Adrenal gland (tissue), 12 donors: ENCODE data around the gene GPC3. TPM values are rescaled to one million over a fixed set of nuclear protein-coding genes. Genes with fewer than 3 reads are reported as not detected.
"Not testable (repeated sequence)": the region's sequence is repeated elsewhere in the genome, so short reads cannot be mapped to it uniquely, and the experiment has no call there.

Experiments
- DNase-seq, 7 donors: peaks; one replicate each; pipeline ENCODE4 v3.0.0-alpha.2; 2019 to 2020
- H3K27ac ChIP-seq, 5 donors: fragments of 200-600 bp; sonication (generic) in 4 of 5; 1 replicate in 3 of 5; 2 replicates in 2 of 5; pipeline versions ENCODE4 v1.5.1 to v1.8.0; 2016 to 2020; ENCODE audit warnings: mild to moderate bottlenecking in 1 of 5
- H3K27me3 ChIP-seq: fragments of 200-600 bp; 2 replicates; pipeline ENCODE4 v1.8.0; 2021
- H3K36me3 ChIP-seq, 2 donors: fragments of 200-600 bp; replicated peaks in 1 of 2; 1 replicate in 1 of 2; 2 replicates in 1 of 2; pipeline versions ENCODE4 v1.5.1 to v1.8.0; 2018 to 2022
- H3K4me1 ChIP-seq, 2 donors: fragments of 200-600 bp; replicated peaks in 1 of 2; 1 replicate in 1 of 2; 2 replicates in 1 of 2; pipeline versions ENCODE4 v1.5.1 to v1.8.0; 2018 to 2021
- H3K4me3 ChIP-seq, 4 donors: fragments of 200-600 bp; sonication (generic) in 3 of 4; one replicate each; pipeline ENCODE4 v1.5.1; 2016 to 2018
- H3K9me3 ChIP-seq, 3 donors: fragments of 200-600 bp; sonication (generic) in 1 of 3; replicated peaks in 1 of 3; 1 replicate in 2 of 3; 2 replicates in 1 of 3; pipeline versions ENCODE4 v1.5.1 to v1.8.0; 2016 to 2021
- POLR2A ChIP-seq, 2 donors: fragments of 450-650 bp; IDR thresholded peaks; one replicate each; pipeline ENCODE4 v1.6.1; 2017; ENCODE audit warnings: antibody characterized with exemption in 2 of 2, mild to moderate bottlenecking in 2 of 2, moderate library complexity in 1 of 2
- WGBS, 4 donors: extraction: QIAGEN DNeasy Blood & Tissue Kit in 2 of 4; methylation state at CpG; one replicate each; pipeline versions ENCODE4 v1.1.5 to v1.1.7; 2013 to 2017; 5-methylcytosine and 5-hydroxymethylcytosine counted together
- intact Hi-C, 2 donors: fragments of 100-400 bp; cut with DNase I; formaldehyde crosslinking; loops; one replicate each; pipeline versions ENCODE4 v1.14.1 to v1.15.0; 2022 to 2023
- polyA plus RNA-seq, 3 donors: library from polyadenylated mRNA; stranded (reverse); fragments of 200-250 nt in 2 of 3; fragments of 350-450 nt in 1 of 3; fragmentation: Illumina TruSeq in 1 of 3; extraction: RNeasy Lipid Tissue Mini Kit (QIAGEN cat#74804) in 1 of 3; gene quantifications; one replicate each; pipeline ENCODE4 v1.2.3, GENCODE V29; 2013 to 2014
- total RNA-seq, 9 donors: library from RNA; depleted of rRNA in 4 of 9; stranded (reverse); fragments of >200 nt in 4 of 9; fragments of 120-200 nt in 1 of 9; fragmentation: NEBNext Ultra II Directional in 1 of 9; extraction: Animal tissue kit (Norgen Biotek cat#: 25700) in 1 of 9; gene quantifications; one replicate each; pipeline versions ENCODE4 v1.1.0 to v1.2.4, GENCODE V29; 2013 to 2023
- TF ChIP-seq, protein P1 (sequence below), 6 experiments: fragments of 450-650 bp in 4 of 6; fragments of 200-600 bp in 2 of 6; sonication (generic) in 1 of 6; IDR thresholded peaks; 1 replicate in 5 of 6; 2 replicates in 1 of 6; pipeline versions ENCODE4 v1.5.1 to v1.8.0; 2016 to 2021; ENCODE audit warnings: antibody characterized with exemption in 6 of 6, mild to moderate bottlenecking in 2 of 6, moderate library complexity in 1 of 6
- donor health status: healthy with polysubstance abuse.
- donor health status: Bipolar disorder and iron deficiency.
- donor health status: DM: yes; HTN: yes; CAD: no.
- donor health status: DM: no; HTN: no; CAD: no.
- donor health status: DM: no; HTN: no; CAD: no.
- donor health status: DM: yes; HTN: yes; CAD: no.

The GPC3 gene
- total and polyA plus RNA-seq, 12 donors = 3.5 to 56.7 (median 20.9) TPM

DNA sequence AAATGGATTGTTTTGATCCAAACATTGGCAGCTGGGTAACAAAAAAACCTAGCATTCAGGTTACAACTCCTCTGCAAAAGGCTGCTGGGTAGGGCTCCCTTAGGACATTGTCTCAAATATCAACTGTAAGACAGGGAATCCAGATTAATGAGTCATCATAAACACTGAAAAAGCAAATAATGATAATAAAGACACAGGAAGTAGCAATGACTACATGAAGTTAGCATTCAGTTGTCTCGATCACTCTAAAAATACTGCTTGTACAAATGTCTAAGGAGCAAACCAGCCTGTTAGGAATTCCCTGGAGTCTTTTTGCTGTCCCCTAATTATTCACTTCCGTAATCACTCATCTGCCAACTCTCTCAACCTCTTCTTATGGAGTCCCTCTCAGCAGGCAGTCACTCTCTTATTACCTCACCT lies 259.2 kb downstream of the GPC3 start:
- Histone ChIP-seq H3K27ac (no peak overlapping the region), H3K9me3 (no peaks in the 10 kb centered on the region), H3K27me3 (no peaks in the 10 kb centered on the region), H3K36me3 (no peaks in the 10 kb centered on the region), H3K4me3 (no peak overlapping the region), H3K4me1 (no peaks in the 10 kb centered on the region)
- 43 to 74% (median 62%) methylated on average over 2 of the region's 2 CpGs for WGBS, 4 donors
- no peak for DNase-seq
- intact Hi-C loops = no loop called here
- TF ChIP-seq, protein P1, sequence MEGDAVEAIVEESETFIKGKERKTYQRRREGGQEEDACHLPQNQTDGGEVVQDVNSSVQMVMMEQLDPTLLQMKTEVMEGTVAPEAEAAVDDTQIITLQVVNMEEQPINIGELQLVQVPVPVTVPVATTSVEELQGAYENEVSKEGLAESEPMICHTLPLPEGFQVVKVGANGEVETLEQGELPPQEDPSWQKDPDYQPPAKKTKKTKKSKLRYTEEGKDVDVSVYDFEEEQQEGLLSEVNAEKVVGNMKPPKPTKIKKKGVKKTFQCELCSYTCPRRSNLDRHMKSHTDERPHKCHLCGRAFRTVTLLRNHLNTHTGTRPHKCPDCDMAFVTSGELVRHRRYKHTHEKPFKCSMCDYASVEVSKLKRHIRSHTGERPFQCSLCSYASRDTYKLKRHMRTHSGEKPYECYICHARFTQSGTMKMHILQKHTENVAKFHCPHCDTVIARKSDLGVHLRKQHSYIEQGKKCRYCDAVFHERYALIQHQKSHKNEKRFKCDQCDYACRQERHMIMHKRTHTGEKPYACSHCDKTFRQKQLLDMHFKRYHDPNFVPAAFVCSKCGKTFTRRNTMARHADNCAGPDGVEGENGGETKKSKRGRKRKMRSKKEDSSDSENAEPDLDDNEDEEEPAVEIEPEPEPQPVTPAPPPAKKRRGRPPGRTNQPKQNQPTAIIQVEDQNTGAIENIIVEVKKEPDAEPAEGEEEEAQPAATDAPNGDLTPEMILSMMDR (IDR thresholded peaks at IDR 0.05) = no peak
- no peak for TF ChIP-seq POLR2A (IDR thresholded peaks at IDR 0.05)

DNA sequence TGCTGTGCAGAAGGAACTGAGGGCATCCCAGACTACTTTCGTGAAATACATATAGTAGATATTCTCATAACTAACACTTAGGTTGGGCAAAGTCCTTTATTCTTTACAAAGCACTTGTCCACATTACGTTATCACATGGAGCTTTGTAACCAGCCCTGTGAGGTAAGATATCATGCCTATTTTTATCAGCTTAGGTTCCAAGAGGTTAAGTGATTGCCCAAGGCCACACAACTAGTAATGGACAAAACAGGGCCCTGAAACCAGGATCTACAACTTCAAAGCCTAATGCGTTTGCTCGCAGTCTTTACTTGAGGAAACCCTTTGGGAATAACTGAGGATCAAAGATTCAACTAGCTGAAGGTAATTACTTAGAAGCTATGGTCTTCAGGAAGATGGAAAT lies 261.5 kb downstream of the GPC3 start:
- TF ChIP-seq, protein P1 (IDR thresholded peaks at IDR 0.05) = no peak
- no peak for TF ChIP-seq POLR2A (IDR thresholded peaks at IDR 0.05)
- 79 to 91% (median 84%) methylated on average over 4 of the region's 4 CpGs for WGBS, 4 donors
- no peaks in the 10 kb centered on the region for H3K36me3 ChIP-seq
- no peaks in the 10 kb centered on the region for H3K9me3 ChIP-seq
- H3K27ac ChIP-seq = no peak overlapping the region
- no peaks in the 10 kb centered on the region for H3K27me3 ChIP-seq
- H3K4me1 ChIP-seq = no peaks in the 10 kb centered on the region
- intact Hi-C loops = no loop called here
- DNase-seq = no peak
- H3K4me3 ChIP-seq = no peak overlapping the region

DNA sequence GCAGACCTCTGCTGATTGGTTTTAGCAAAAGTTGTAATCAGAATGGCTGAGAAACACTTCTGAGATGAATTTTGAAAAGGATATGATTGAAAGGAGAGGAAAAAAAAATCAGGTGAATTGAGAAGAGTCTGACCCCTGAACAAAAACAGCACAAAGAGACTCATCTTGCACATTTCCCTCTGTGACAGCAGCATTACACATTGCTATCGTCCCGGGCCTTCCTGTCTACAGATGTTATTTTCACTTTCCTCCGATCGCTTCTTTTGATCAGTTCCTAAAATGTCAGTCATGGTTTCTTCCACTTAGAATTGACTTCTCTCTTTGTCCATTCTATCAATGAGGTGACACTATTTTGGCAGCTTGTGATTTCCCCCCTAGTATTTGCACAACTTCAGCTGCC lies 262.6 kb downstream of the GPC3 start:
- TF ChIP-seq POLR2A (IDR thresholded peaks at IDR 0.05) = no peak
- TF ChIP-seq, protein P1 (IDR thresholded peaks at IDR 0.05) = no peak
- WGBS, 4 donors = 73 to 81% (median 78%) methylated on average over 4 of the region's 4 CpGs
- intact Hi-C loops = no loop called here

DNA sequence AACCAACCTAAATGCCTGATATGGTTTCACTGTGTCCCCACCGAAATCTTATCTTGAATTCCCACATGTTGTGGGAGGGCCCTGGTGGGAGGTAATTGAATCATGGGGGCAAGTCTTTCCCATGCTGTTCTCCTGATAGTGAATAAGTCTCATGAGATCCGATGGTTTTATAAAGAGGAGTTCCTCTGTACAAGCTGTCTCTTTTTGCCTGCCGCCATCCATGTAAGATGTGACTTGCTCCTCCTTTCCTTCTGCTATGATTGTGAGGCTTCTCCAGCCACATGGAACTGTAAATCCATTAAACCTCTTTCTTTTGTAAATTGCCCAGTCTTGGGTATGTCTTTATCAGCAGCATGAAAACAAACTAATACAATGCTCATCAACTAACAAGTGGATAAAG lies 265.1 kb downstream of the GPC3 start:
- H3K9me3 ChIP-seq, intact Hi-C loops, H3K36me3 ChIP-seq, H3K4me1 ChIP-seq, DNase-seq, H3K27ac ChIP-seq, H3K4me3 ChIP-seq: not testable (repeated sequence)
- WGBS, 4 donors = 76 to 90% (median 88%) methylated on average over 3 of the region's 3 CpGs
- peaks cover 18% of the 10 kb centered on the region for H3K27me3 ChIP-seq

More for the DNA sequence above, 262.6 kb downstream of the GPC3 start:
- Histone ChIP-seq H3K27ac (no peak overlapping the region), H3K4me3 (no peak overlapping the region), H3K4me1 (no peaks in the 10 kb centered on the region), H3K27me3 (peaks cover under 1% of the 10 kb centered on the region), H3K9me3 (no peaks in the 10 kb centered on the region), H3K36me3 (no peaks in the 10 kb centered on the region)
- DNase-seq = no peak

GRCh38 chrX:133715715-133716114 lies 269.7 kb downstream of the GPC3 start:
- no peak overlapping the region for H3K4me3 ChIP-seq
- peaks cover 18% of the 10 kb centered on the region for H3K27me3 ChIP-seq
- intact Hi-C loops = no loop called here
- no peaks in the 10 kb centered on the region for H3K36me3 ChIP-seq
- H3K27ac ChIP-seq = no peak overlapping the region
- no peak for DNase-seq
- no peaks in the 10 kb centered on the region for H3K4me1 ChIP-seq
- TF ChIP-seq POLR2A (IDR thresholded peaks at IDR 0.05) = no peak
- TF ChIP-seq, protein P1 (IDR thresholded peaks at IDR 0.05) = no peak
- 77 to 95% (median 85%) methylated on average over 1 of the region's 1 CpG for WGBS, 4 donors
- no peaks in the 10 kb centered on the region for H3K9me3 ChIP-seq
